CD14-positive monocyte (primary cell): ENCODE measurements around the gene TOMM40. TPM values are rescaled to one million over a fixed set of nuclear protein-coding genes. Genes with fewer than 3 reads are reported as not detected.
"Not testable (repeated sequence)": the region's sequence is repeated elsewhere in the genome, so short reads cannot be mapped to it uniquely, and the experiment has no call there.

Source experiments
- DNase-seq, 3 donors: peaks; one replicate each; pipeline ENCODE4 v3.0.0-alpha.2; 2011 to 2022
- H2AFZ ChIP-seq: 2 replicates; pipeline ENCODE4 v1.6.0; 2012; ENCODE audit warnings: mild to moderate bottlenecking, low read depth, low read length, inconsistent platforms; ENCODE audit not compliant: insufficient read depth, poor library complexity, severe bottlenecking
- H3K27ac ChIP-seq, 2 donors: 1 replicate in 1 of 2; 2 replicates in 1 of 2; pipeline ENCODE4 v1.5.1; 2012 to 2013; ENCODE audit warnings: low read length in 2 of 2, control low read depth in 1 of 2, inconsistent platforms in 1 of 2, low read depth in 1 of 2, mild to moderate bottlenecking in 1 of 2
- H3K27me3 ChIP-seq, 2 donors: one replicate each; pipeline versions ENCODE4 v1.6.0 to v1.6.1; 2011 to 2013; ENCODE audit warnings: low read length in 2 of 2; ENCODE audit not compliant: control insufficient read depth in 2 of 2, insufficient read depth in 2 of 2
- H3K36me3 ChIP-seq, 2 donors: replicated peaks in 1 of 2; 1 replicate in 1 of 2; 2 replicates in 1 of 2; pipeline versions ENCODE4 v1.5.1 to v1.6.1; 2012 to 2013; ENCODE audit warnings: low read length in 2 of 2, control low read depth in 1 of 2, inconsistent platforms in 1 of 2, mild to moderate bottlenecking in 1 of 2; ENCODE audit not compliant: insufficient read depth in 2 of 2, control insufficient read depth in 1 of 2
- H3K4me1 ChIP-seq, 2 donors: 1 replicate in 1 of 2; 2 replicates in 1 of 2; pipeline versions ENCODE4 v1.5.1 to v1.6.1; 2012 to 2013; ENCODE audit warnings: low read length in 2 of 2, control low read depth in 1 of 2, inconsistent platforms in 1 of 2, mild to moderate bottlenecking in 1 of 2, moderate library complexity in 1 of 2; ENCODE audit not compliant: insufficient read depth in 2 of 2, control insufficient read depth in 1 of 2
- H3K4me2 ChIP-seq: replicated peaks from 2 replicates; pipeline ENCODE3; 2012; ENCODE audit warnings: low read length, moderate library complexity, mild to moderate bottlenecking; ENCODE audit not compliant: poor library complexity, severe bottlenecking; ENCODE audit errors: extremely low read depth
- H3K4me3 ChIP-seq, 3 experiments: fragments of 200-600 bp in 1 of 3; sonication (generic) in 1 of 3; replicated peaks in 1 of 3; 1 replicate in 2 of 3; 2 replicates in 1 of 3; pipeline ENCODE4 v1.5.1; 2011 to 2013; ENCODE audit warnings: low read length in 3 of 3, mild to moderate bottlenecking in 3 of 3, control low read depth in 2 of 3, low read depth in 2 of 3, inconsistent platforms in 1 of 3, moderate library complexity in 1 of 3
- H3K79me2 ChIP-seq: 2 replicates; pipeline ENCODE4 v1.6.0; 2012; ENCODE audit warnings: mild to moderate bottlenecking, control low read depth, inconsistent platforms, low read length, moderate library complexity; ENCODE audit not compliant: insufficient read depth
- H3K9ac ChIP-seq: 2 replicates; pipeline ENCODE4 v1.6.0; 2017; ENCODE audit warnings: low read length, mild to moderate bottlenecking; ENCODE audit not compliant: insufficient read depth, poor library complexity, severe bottlenecking
- H3K9me3 ChIP-seq, 2 donors: replicated peaks in 1 of 2; 1 replicate in 1 of 2; 2 replicates in 1 of 2; pipeline versions ENCODE4 v1.5.1 to v1.6.1; 2012 to 2013; ENCODE audit warnings: low read length in 2 of 2, control low read depth in 1 of 2; ENCODE audit not compliant: control insufficient read depth in 1 of 2, insufficient read depth in 1 of 2
- H4K20me1 ChIP-seq: 2 replicates; pipeline ENCODE4 v1.6.0; 2012; ENCODE audit warnings: mild to moderate bottlenecking, low read length, control low read depth, moderate library complexity; ENCODE audit not compliant: insufficient read depth
- H3K27ac Mint-ChIP-seq, 7 donors: one replicate each; pipeline ENCODE4 v1.8.0; 2020; ENCODE audit warnings: mild to moderate bottlenecking in 7 of 7, mixed read lengths in 7 of 7, moderate library complexity in 6 of 7, inconsistent platforms in 2 of 7
- H3K27me3 Mint-ChIP-seq, 3 donors: one replicate each; pipeline ENCODE4 v1.8.0; 2021 to 2022; ENCODE audit warnings: low read depth in 3 of 3, mild to moderate bottlenecking in 3 of 3, mixed read lengths in 3 of 3, moderate library complexity in 3 of 3, inconsistent platforms in 1 of 3
- H3K36me3 Mint-ChIP-seq, 2 donors: one replicate each; pipeline ENCODE4 v1.8.0; 2020; ENCODE audit warnings: mixed read lengths in 2 of 2, inconsistent platforms in 1 of 2, mild to moderate bottlenecking in 1 of 2
- H3K4me1 Mint-ChIP-seq: one replicate; pipeline ENCODE4 v1.8.0; 2020; ENCODE audit warnings: mild to moderate bottlenecking, mixed read lengths
- H3K4me3 Mint-ChIP-seq, 2 donors: one replicate each; pipeline ENCODE4 v1.8.0; 2020; ENCODE audit warnings: mild to moderate bottlenecking in 2 of 2, mixed read lengths in 2 of 2, moderate library complexity in 1 of 2
- H3K9me3 Mint-ChIP-seq, 7 donors: one replicate each; pipeline ENCODE4 v1.8.0; 2020 to 2022; ENCODE audit warnings: mixed read lengths in 7 of 7, mild to moderate bottlenecking in 6 of 7, moderate library complexity in 6 of 7, inconsistent platforms in 2 of 7
- WGBS: methylation state at CpG from one replicate; pipeline ENCODE4 v1.1.5; 2013; ENCODE audit warnings: missing lambda C conversion rate; ENCODE audit not compliant: insufficient coverage; 5-methylcytosine and 5-hydroxymethylcytosine counted together
- intact Hi-C, 2 donors: fragments of 100-400 bp; cut with micrococcal nuclease; formaldehyde crosslinking; loops; one replicate each; pipeline versions ENCODE4 v1.15.0 to v1.15.1; 2023
- polyA plus RNA-seq, 3 donors: library from polyadenylated mRNA; depleted of rRNA in 1 of 3; unstranded in 2 of 3; stranded (reverse) in 1 of 3; fragments of 300-500 nt in 2 of 3; fragments of >200 nt in 1 of 3; fragmentation: Illumina TruSeq in 2 of 3; gene quantifications; 1 replicate in 2 of 3; 2 replicates in 1 of 3; pipeline ENCODE4 v1.2.3, GENCODE V29; 2012 to 2021
- TF ChIP-seq, protein P1 (sequence below): fragments of 200-600 bp; IDR thresholded peaks from one replicate; pipeline ENCODE4 v1.8.0; 2022; ENCODE audit warnings: antibody characterized with exemption, mild to moderate bottlenecking

Gene TOMM40
- polyA plus RNA-seq, 3 donors = 15.0 to 25.4 (median 16.4) TPM

DNA sequence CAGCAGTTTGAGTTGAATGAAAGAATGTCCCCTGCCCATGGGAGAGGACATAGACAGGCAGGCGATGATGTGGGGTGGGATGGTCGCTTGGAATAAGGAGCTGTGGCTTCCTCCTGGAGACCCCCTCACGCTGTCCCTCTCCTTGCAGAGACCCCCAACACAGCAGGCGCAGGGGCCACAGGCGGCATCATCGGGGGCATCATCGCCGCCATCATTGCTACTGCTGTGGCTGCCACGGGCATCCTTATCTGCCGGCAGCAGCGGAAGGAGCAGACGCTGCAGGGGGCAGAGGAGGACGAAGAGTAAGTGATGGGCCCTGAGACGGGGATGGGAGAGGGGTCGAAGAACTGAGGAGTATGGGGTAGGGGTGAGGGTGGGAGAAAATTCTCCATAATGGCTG is 9.0 kb upstream of the TOMM40 start:
- no peak overlapping the region for H3K4me3 Mint-ChIP-seq
- Histone ChIP-seq H3K9me3 (no peaks in the 10 kb centered on the region), H3K4me1 (no peaks in the 10 kb centered on the region), H3K79me2 (no peaks in the 10 kb centered on the region), H3K27ac (no peak overlapping the region), H3K36me3 (peaks cover 0 to 3% of the 10 kb centered on the region in 2 donors), H3K27me3 (no peaks in the 10 kb centered on the region), H3K9ac (no peak overlapping the region), H3K4me2 (no peak overlapping the region), H3K4me3 (no peak overlapping the region), H4K20me1 (no peaks in the 10 kb centered on the region), H2AFZ (no peak overlapping the region)
- intact Hi-C loops = no loop called here
- 95% methylated on average over 7 of the region's 15 CpGs for WGBS
- TF ChIP-seq, protein P1, sequence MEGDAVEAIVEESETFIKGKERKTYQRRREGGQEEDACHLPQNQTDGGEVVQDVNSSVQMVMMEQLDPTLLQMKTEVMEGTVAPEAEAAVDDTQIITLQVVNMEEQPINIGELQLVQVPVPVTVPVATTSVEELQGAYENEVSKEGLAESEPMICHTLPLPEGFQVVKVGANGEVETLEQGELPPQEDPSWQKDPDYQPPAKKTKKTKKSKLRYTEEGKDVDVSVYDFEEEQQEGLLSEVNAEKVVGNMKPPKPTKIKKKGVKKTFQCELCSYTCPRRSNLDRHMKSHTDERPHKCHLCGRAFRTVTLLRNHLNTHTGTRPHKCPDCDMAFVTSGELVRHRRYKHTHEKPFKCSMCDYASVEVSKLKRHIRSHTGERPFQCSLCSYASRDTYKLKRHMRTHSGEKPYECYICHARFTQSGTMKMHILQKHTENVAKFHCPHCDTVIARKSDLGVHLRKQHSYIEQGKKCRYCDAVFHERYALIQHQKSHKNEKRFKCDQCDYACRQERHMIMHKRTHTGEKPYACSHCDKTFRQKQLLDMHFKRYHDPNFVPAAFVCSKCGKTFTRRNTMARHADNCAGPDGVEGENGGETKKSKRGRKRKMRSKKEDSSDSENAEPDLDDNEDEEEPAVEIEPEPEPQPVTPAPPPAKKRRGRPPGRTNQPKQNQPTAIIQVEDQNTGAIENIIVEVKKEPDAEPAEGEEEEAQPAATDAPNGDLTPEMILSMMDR = no peak
- peaks cover 0 to 3% (median 2%) of the 10 kb centered on the region in 3 donors for H3K27me3 Mint-ChIP-seq
- no peak for DNase-seq
- peaks cover 0 to 2% (median 0%) of the 10 kb centered on the region in 7 donors for H3K9me3 Mint-ChIP-seq
- peak overlapping the region in 2 of 7 donors; percentile 10 to 55 for H3K27ac Mint-ChIP-seq
- peaks cover 0 to 39% of the 10 kb centered on the region in 2 donors for H3K36me3 Mint-ChIP-seq
- H3K4me1 Mint-ChIP-seq = peaks cover 3% of the 10 kb centered on the region

DNA sequence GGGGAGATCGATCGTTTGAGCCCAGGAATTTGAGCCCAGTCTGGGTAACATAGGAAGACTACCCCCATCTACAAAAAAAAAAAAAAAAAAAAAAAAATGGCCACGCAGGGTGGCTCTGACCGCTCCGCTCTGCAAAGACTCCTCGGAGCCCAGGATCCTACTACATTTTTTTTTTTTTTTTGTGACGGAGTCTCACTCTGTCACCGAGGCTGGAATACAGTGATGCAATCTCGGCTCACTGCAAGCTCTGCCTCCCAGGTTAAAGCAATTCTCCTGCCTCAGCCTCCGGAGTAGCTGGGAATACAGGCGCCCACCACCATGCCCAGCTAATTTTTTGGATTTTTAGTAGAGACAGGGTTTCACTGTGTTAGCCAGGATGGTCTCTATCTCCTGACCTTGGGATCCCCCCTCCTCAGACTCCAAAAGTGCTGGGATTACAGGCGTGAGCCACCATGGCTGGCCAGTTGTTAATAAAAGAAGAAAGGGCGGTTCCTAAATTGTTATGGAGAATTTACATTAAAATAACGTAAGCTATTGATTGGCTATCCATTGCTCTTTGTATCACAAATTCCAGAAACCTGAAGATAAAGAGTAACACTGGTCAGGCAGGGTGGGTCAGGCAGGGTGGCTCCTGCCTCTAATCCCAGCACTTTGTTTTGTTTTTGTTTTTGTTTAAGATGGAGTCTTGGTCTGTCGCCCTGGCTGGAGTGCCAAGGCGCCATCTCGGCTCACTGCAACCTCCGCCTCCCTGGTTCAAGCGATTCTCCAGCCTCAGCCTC is 8.2 kb upstream of the TOMM40 start:
- 98% methylated on average over 12 of the region's 19 CpGs for WGBS
- H3K4me2 ChIP-seq, H3K27ac Mint-ChIP-seq, H3K9ac ChIP-seq, H3K4me1 ChIP-seq, H3K9me3 Mint-ChIP-seq, H4K20me1 ChIP-seq, H3K4me3 Mint-ChIP-seq, H3K27me3 Mint-ChIP-seq, intact Hi-C loops, H3K9me3 ChIP-seq, H3K27ac ChIP-seq, H3K4me1 Mint-ChIP-seq, H3K27me3 ChIP-seq, H3K36me3 ChIP-seq, H3K4me3 ChIP-seq, H3K79me2 ChIP-seq, H2AFZ ChIP-seq, DNase-seq: not testable (repeated sequence)
- H3K36me3 Mint-ChIP-seq = peaks cover 0 to 40% of the 10 kb centered on the region in 2 donors
